GM12878 (cell line): ENCODE measurements around the gene EML5. TPM values are rescaled to one million over a fixed set of nuclear protein-coding genes. Genes with fewer than 3 reads are reported as not detected.

Experiments used
- ATAC-seq: fragments of 200-7000 bp; cut with Tn5 transposase; 3 replicates; pipeline ENCODE4 v1.9.1; 2020; ENCODE audit warnings: mild to moderate bottlenecking, moderate library complexity
- BruUV-seq: library from RNA; stranded (reverse); fragments of 400-500 nt; replicated peaks from 2 replicates; lab custom pipeline; 2021; lab: Mats Ljungman, UMichigan
- CTCF ChIA-PET: fragments of 300-600 bp; sonication (Branson Sonifier 250); formaldehyde crosslinking; extraction: SDS; loops from one replicate; lab custom pipeline; 2021; ENCODE audit warnings: inconsistent platforms; lab: Yijun Ruan, JAX
- POLR2A ChIA-PET: fragments of 350-600 bp; formaldehyde crosslinking; extraction: SDS; loops from one replicate; lab custom pipeline; 2021; ENCODE audit warnings: inconsistent platforms; lab: Charles Lee
- RAD21 ChIA-PET: fragments of 300-600 bp; sonication (Branson Sonifier 250); formaldehyde crosslinking; loops from one replicate; lab custom pipeline; 2023; ENCODE audit warnings: antibody characterized with exemption; ENCODE audit not compliant: unreplicated experiment; lab: Charles Lee
- SMC1A ChIA-PET: fragments of 300-600 bp; sonication (Branson Sonifier 250); formaldehyde crosslinking; loops from one replicate; lab custom pipeline; 2023; ENCODE audit not compliant: unreplicated experiment, uncharacterized antibody; lab: Charles Lee
- DNase-seq: peaks from one replicate; pipeline ENCODE4 v3.0.0-alpha.2; 2011; ENCODE audit warnings: low read depth, low spot score
- FAIRE-seq: peaks from 3 replicates; lab custom pipeline; 2011; peaks lifted over from hg19 to GRCh38; lab: Jason Lieb, UNC
- H2AFZ ChIP-seq: 2 replicates; pipeline ENCODE4 v1.6.0; 2011; ENCODE audit warnings: low read depth, low read length, control low read depth; ENCODE audit not compliant: control insufficient read depth
- H3K27ac ChIP-seq: 2 replicates; pipeline ENCODE4 v1.5.1; 2011; ENCODE audit warnings: control low read depth; ENCODE audit not compliant: control insufficient read depth, insufficient read depth
- H3K27me3 ChIP-seq, 2 experiments: replicated peaks in 1 of 2; 2 replicates each; pipeline versions ENCODE4 v1.6.0 to v1.6.1; 2011; ENCODE audit warnings: low read length in 1 of 2; ENCODE audit not compliant: control insufficient read depth in 2 of 2, insufficient read depth in 2 of 2
- H3K36me3 ChIP-seq, 2 experiments: 2 replicates each; pipeline ENCODE4 v1.5.1; 2011; ENCODE audit warnings: low read length in 1 of 2; ENCODE audit not compliant: control insufficient read depth in 2 of 2, insufficient read depth in 2 of 2
- H3K4me1 ChIP-seq: 2 replicates; pipeline ENCODE4 v1.6.1; 2011; ENCODE audit warnings: mild to moderate bottlenecking, low read length, moderate library complexity, mixed read lengths; ENCODE audit not compliant: control insufficient read depth, insufficient read depth
- H3K4me2 ChIP-seq: 2 replicates; pipeline ENCODE4 v1.6.0; 2011; ENCODE audit warnings: control low read depth; ENCODE audit not compliant: control insufficient read depth, insufficient read depth
- H3K4me3 ChIP-seq: fragments of 200-600 bp; sonication (generic); 2 replicates; pipeline ENCODE4 v1.5.1; 2016
- H3K79me2 ChIP-seq: 2 replicates; pipeline ENCODE4 v1.6.0; 2011; ENCODE audit warnings: low read length; ENCODE audit not compliant: control insufficient read depth, insufficient read depth
- H3K9ac ChIP-seq: 2 replicates; pipeline ENCODE4 v1.8.0; 2011; ENCODE audit warnings: low read length, control low read depth, mixed read lengths; ENCODE audit not compliant: control insufficient read depth, insufficient read depth
- H3K9me3 ChIP-seq: replicated peaks from 3 replicates; pipeline ENCODE4 v1.5.1; 2011; ENCODE audit warnings: mild to moderate bottlenecking, low read length; ENCODE audit not compliant: control insufficient read depth, insufficient read depth
- H4K20me1 ChIP-seq: 2 replicates; pipeline ENCODE4 v1.6.0; 2011; ENCODE audit not compliant: control insufficient read depth, insufficient read depth
- ASH2L ChIP-seq: fragments of 300-600, 200-600 bp; sonication (generic); IDR thresholded peaks from 2 replicates; pipeline ENCODE4 v1.6.1; 2017; ENCODE audit warnings: low read depth, mild to moderate bottlenecking, borderline replicate concordance
- CEBPB ChIP-seq, 2 experiments: fragments of 150-350 bp in 1 of 2; IDR thresholded peaks; 2 replicates each; pipeline ENCODE4 v1.6.1; 2012 to 2014; ENCODE audit warnings: low read depth in 2 of 2, low read length in 2 of 2, borderline replicate concordance in 1 of 2, inconsistent platforms in 1 of 2
- CEBPZ ChIP-seq: fragments of 150-350 bp; IDR thresholded peaks from 2 replicates; pipeline ENCODE4 v1.6.1; 2016; ENCODE audit warnings: low read depth, low read length
- CHD4 ChIP-seq: fragments of 200-600 bp; sonication (generic); IDR thresholded peaks from 2 replicates; pipeline ENCODE4 v1.6.1; 2016; ENCODE audit warnings: mild to moderate bottlenecking
- HDAC6 ChIP-seq: fragments of 200-600 bp; sonication (generic); IDR thresholded peaks from one replicate; pipeline ENCODE4 v1.8.0; 2017; ENCODE audit warnings: antibody characterized with exemption; ENCODE audit not compliant: unreplicated experiment
- IKZF2 ChIP-seq, 2 experiments: fragments of 450-650 bp; IDR thresholded peaks; 2 replicates each; pipeline ENCODE4 v1.6.1; 2017; ENCODE audit warnings: mild to moderate bottlenecking in 2 of 2, moderate library complexity in 2 of 2
- MTA2 ChIP-seq: fragments of 450-650 bp; IDR thresholded peaks from 2 replicates; pipeline ENCODE4 v1.6.1; 2016; ENCODE audit warnings: low read depth, mild to moderate bottlenecking, moderate library complexity
- NKRF ChIP-seq: fragments of 450-650 bp; conservative IDR thresholded peaks from 2 replicates; pipeline ENCODE4 v1.6.1; 2017; ENCODE audit warnings: mild to moderate bottlenecking, moderate library complexity
- POLR2A ChIP-seq: IDR thresholded peaks from 2 replicates; pipeline ENCODE4 v1.6.1; 2011; ENCODE audit warnings: low read depth, mild to moderate bottlenecking, low read length
- RAD21 ChIP-seq: IDR thresholded peaks from 2 replicates; pipeline ENCODE4 v1.6.1; 2011; ENCODE audit warnings: mild to moderate bottlenecking, low read depth, low read length, moderate library complexity; ENCODE audit not compliant: insufficient read depth
- RUNX3 ChIP-seq: IDR thresholded peaks from 2 replicates; pipeline ENCODE4 v1.6.1; 2012; ENCODE audit warnings: low read length, inconsistent platforms
- SUPT20H ChIP-seq: IDR thresholded peaks from 2 replicates; pipeline ENCODE4 v1.6.1; 2011; ENCODE audit warnings: low read depth, mild to moderate bottlenecking, low read length, moderate library complexity, borderline replicate concordance; ENCODE audit not compliant: control insufficient read depth
- TCF7 ChIP-seq: IDR thresholded peaks from 2 replicates; pipeline ENCODE4 v1.6.1; 2014; ENCODE audit warnings: antibody characterized with exemption, borderline replicate concordance
- YY1 ChIP-seq: IDR thresholded peaks from 2 replicates; pipeline ENCODE4 v1.6.1; 2011; ENCODE audit warnings: low read depth, mild to moderate bottlenecking, low read length
- WGBS: methylation state at CpG from one replicate; pipeline ENCODE4 v1.1.6; 2016; ENCODE audit warnings: low lambda C conversion rate; ENCODE audit not compliant: insufficient replicate concordance, insufficient coverage; ENCODE audit errors: missing lambda C conversion rate; 5-methylcytosine and 5-hydroxymethylcytosine counted together
- in situ Hi-C: fragments of 300-500 bp; cut with MboI; formaldehyde crosslinking; loops from 9 replicates; pipeline ENCODE4 v1.14.3; 2018; ENCODE audit warnings: mixed read lengths
- intact Hi-C: fragments of 100-400 bp; cut with micrococcal nuclease; formaldehyde crosslinking; loops from one replicate; pipeline ENCODE4 v1.14.2; 2022; ENCODE audit not compliant: unreplicated experiment
- polyA plus RNA-seq, 11 experiments: library from polyadenylated mRNA; depleted of rRNA in 4 of 11; unstranded in 6 of 11; stranded (reverse) in 5 of 11; fragments of >200 nt; fragmentation: Nextera tagmentation in 4 of 11; fragmentation: Illumina TruSeq in 1 of 11; extraction: Ambion mirVana in 4 of 11; extraction: Trizol in 1 of 11; gene quantifications; 1 replicate in 1 of 11; 2 replicates in 10 of 11; pipeline versions ENCODE4 v1.2.1 to v1.2.3, GENCODE V29; 2011 to 2016; ENCODE audit warnings: inconsistent platforms in 2 of 11, missing spikeins in 2 of 11, low read depth in 1 of 11
- total RNA-seq, 4 experiments: library from RNA; depleted of rRNA in 3 of 4; stranded (reverse); fragments of >200 nt in 3 of 4; fragmentation: Illumina TruSeq in 1 of 4; extraction: Trizol in 1 of 4; gene quantifications; 2 replicates each; pipeline versions ENCODE4 v1.2.1 to v1.2.3, GENCODE V29; 2013 to 2021
- TF ChIP-seq, protein P1 (sequence below): IDR thresholded peaks from 2 replicates; pipeline ENCODE4 v1.6.1; 2012; ENCODE audit warnings: low read depth, low read length, improper control_type of control experiment
- TF ChIP-seq, protein P2 (sequence below): fragments of 450-650 bp; IDR thresholded peaks from 2 replicates; pipeline ENCODE4 v1.6.1; 2017; ENCODE audit warnings: mild to moderate bottlenecking

EML5 gene
- total and polyA plus RNA-seq, 10 of the 15 experiments (the other 5 are each of a cell fraction or from before 2014, with no cell fraction given), result 0.08 to 0.35 (median 0.22) TPM; not detected in 1

- TF ChIP-seq RUNX3 (no peak), POLR2A (no peak), SUPT20H (no peak), MTA2 (no peak), TCF7 (no peak), ASH2L (no peak), IKZF2 (IDR thresholded peaks at IDR 0.05) (no peak)
These were observed 43.6 kb downstream of the EML5 start (continued) for GRCh38 chr14:88749139-88749538.

DNA sequence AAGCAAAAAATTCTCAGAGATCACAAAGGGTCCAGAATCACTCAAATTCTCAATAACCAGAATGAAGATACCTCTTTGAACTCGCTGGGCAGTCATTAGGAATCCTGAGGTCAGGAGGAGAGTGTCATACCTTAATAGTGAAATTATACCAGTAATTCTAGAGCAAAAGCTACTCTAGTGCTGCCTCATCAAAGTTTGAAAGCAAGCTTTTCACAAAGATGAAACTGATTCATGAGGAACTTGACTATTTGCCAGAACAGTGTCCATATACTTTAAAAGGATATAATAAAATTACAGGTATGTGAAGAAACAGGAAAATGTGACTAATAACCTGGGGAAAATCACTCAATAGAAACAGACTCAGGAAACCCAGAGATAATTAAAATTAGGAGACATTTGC is 44.5 kb downstream of the EML5 start:
- POLR2A ChIA-PET, result no interaction called here
- no peak for FAIRE-seq
- H3K4me3 ChIP-seq, result no peak overlapping the region
- TF ChIP-seq CEBPB (IDR thresholded peaks at IDR 0.05; ENCODE audit: borderline replicate concordance in 1 of 2, low read depth in 2 of 2, low read length in 2 of 2) (no peak), RAD21 (no peak), YY1 (no peak), CEBPZ (no peak), NKRF (no peak), CHD4 (no peak), HDAC6 (no peak)
- TF ChIP-seq, protein P1, sequence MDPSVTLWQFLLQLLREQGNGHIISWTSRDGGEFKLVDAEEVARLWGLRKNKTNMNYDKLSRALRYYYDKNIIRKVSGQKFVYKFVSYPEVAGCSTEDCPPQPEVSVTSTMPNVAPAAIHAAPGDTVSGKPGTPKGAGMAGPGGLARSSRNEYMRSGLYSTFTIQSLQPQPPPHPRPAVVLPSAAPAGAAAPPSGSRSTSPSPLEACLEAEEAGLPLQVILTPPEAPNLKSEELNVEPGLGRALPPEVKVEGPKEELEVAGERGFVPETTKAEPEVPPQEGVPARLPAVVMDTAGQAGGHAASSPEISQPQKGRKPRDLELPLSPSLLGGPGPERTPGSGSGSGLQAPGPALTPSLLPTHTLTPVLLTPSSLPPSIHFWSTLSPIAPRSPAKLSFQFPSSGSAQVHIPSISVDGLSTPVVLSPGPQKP, result no peak
- TF ChIP-seq, protein P2, sequence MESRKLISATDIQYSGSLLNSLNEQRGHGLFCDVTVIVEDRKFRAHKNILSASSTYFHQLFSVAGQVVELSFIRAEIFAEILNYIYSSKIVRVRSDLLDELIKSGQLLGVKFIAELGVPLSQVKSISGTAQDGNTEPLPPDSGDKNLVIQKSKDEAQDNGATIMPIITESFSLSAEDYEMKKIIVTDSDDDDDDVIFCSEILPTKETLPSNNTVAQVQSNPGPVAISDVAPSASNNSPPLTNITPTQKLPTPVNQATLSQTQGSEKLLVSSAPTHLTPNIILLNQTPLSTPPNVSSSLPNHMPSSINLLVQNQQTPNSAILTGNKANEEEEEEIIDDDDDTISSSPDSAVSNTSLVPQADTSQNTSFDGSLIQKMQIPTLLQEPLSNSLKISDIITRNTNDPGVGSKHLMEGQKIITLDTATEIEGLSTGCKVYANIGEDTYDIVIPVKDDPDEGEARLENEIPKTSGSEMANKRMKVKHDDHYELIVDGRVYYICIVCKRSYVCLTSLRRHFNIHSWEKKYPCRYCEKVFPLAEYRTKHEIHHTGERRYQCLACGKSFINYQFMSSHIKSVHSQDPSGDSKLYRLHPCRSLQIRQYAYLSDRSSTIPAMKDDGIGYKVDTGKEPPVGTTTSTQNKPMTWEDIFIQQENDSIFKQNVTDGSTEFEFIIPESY, result no peak

More for the DNA sequence above, 44.5 kb downstream of the EML5 start:
- Histone ChIP-seq H3K9ac (no peak overlapping the region), H3K4me1 (no peaks in the 10 kb centered on the region), H3K4me2 (no peak overlapping the region), H2AFZ (no peak overlapping the region), H3K27me3 (no peaks in the 10 kb centered on the region), H3K36me3 (no peaks in the 10 kb centered on the region), H4K20me1 (no peaks in the 10 kb centered on the region), H3K9me3 (no peaks in the 10 kb centered on the region), H3K79me2 (no peaks in the 10 kb centered on the region), H3K27ac (no peak overlapping the region)
- DNase-seq (no peak), ATAC-seq (no peak)
- in situ Hi-C loops (no loop called here), intact Hi-C loops (no loop called here)
- no TSS peak for BruUV-seq
- ChIA-PET RAD21 (interaction anchor here (2.2 kb wide), 1 partner anchor 80 kb away, joined by 10 read pairs; no protein-coding TSS in a partner anchor), SMC1A (interaction anchor here (1.6 kb wide), 1 partner anchor 81 kb away, joined by 7 read pairs; no protein-coding TSS in a partner anchor), CTCF (interaction anchor here (1.2 to 1.8 kb wide), 3 partner anchors 17 to 81 kb away, joined by 3 to 6 read pairs (median 4); no protein-coding TSS in a partner anchor)
- 30% methylated on average over 1 of the region's 1 CpG for WGBS
